Measurements from ENCODE around the gene FAM177A1.

The FAM177A1 gene

DNA sequence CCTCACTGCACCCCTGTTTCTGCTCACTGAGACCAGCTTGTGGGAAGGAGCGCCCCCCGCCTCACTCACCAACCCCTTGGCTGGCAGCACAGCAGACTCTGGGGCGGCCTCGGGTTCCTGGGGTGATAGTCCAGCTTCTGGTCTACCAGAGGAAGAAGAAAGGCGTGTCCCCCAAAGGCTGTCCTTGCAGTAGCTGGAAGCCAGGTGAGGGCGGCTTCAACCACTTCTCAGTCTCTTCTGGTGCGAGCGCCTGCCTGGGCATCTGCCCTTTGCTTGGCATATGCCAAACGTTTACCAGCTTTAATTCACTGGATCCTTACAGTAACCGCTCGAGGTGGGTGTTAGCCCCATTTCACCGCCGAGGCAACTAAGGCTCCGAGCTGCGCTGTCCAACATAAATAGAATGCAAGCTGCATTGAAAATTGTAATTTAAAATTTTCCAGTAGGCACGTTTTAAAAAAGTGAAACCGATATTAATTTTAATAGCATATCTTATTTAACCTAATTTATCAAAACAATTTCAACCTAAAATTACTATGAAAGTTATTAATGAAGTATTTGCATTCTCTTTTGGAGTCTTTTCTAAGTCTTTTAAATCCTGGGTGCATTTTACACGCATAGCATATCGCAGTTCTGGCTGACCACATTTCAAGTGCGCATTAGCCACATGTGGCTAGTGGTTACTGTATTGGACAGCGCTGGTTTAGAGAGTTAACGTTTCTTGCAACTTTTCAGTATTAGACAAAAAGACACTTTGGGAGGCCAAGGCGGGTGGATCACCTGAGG lies 872 bp downstream of the FAM177A1 start:
- no peaks in the 10 kb centered on the region for H3K27me3 ChIP-seq (ENCODE audit: insufficient read depth, low read length)
- peaks cover 0 to 1% of the 10 kb centered on the region in 2 experiments for H3K4me1 ChIP-seq (ENCODE audit: control insufficient read depth in 1 of 2, insufficient read depth in 2 of 2, low read length in 2 of 2)
- no peak overlapping the region for H3K23ac ChIP-seq (ENCODE audit: low read length)
- H3K27ac ChIP-seq (ENCODE audit: low read depth, low read length), result peak overlapping the region; percentile 90
- peaks cover 5 to 8% of the 10 kb centered on the region in 2 experiments for H3K36me3 ChIP-seq (ENCODE audit: control insufficient read depth in 1 of 2, insufficient read depth in 2 of 2, low read length in 2 of 2)
- no CpG with 5 or more reads among the region's 23 CpGs for WGBS (ENCODE audit: extremely low coverage, insufficient coverage, insufficient read length)
- H3K9me3 ChIP-seq (ENCODE audit: insufficient read depth, low read depth, low read length), result no peaks in the 10 kb centered on the region
- peaks cover 10% of the 10 kb centered on the region for H3K79me1 ChIP-seq (ENCODE audit: low read length)
- H3K18ac ChIP-seq (ENCODE audit: low read length), result peak overlapping the region; percentile 64
- peak overlapping the region; percentile 65 for H2AK5ac ChIP-seq (ENCODE audit: low read length)
- peak overlapping the region; percentile 90 for H3K4me3 ChIP-seq (ENCODE audit: low read depth, low read length)
- H2BK120ac ChIP-seq (ENCODE audit: insufficient read depth, low read length, poor library complexity), result peak overlapping the region; percentile 14
- H3K79me2 ChIP-seq (ENCODE audit: control insufficient read depth, insufficient read depth, low read length, poor library complexity), result peaks cover 7% of the 10 kb centered on the region
- H2AFZ ChIP-seq (ENCODE audit: insufficient read depth, low read length, poor library complexity), result peak overlapping the region; percentile 82
- H4K91ac ChIP-seq (ENCODE audit: low read depth, low read length), result peak overlapping the region; percentile 70
- H3K4ac ChIP-seq (ENCODE audit: low read depth, low read length), result peak overlapping the region; percentile 25
- H3K14ac ChIP-seq (ENCODE audit: low read length), result peak overlapping the region; percentile 79
- DNase-seq, result peak in 1 of 2 donors; percentile 33
- peak overlapping the region; percentile 89 for H3K4me2 ChIP-seq (ENCODE audit: low read length)
- H2BK12ac ChIP-seq (ENCODE audit: low read length), result no peak overlapping the region
- peak overlapping the region; percentile 67 for H3K9ac ChIP-seq (ENCODE audit: low read length)
- peak overlapping the region; percentile 79 for H4K8ac ChIP-seq (ENCODE audit: low read depth, low read length)
- H2BK5ac ChIP-seq (ENCODE audit: low read depth, low read length, poor library complexity), result peak overlapping the region; percentile 67
- peak overlapping the region; percentile 47 for H4K12ac ChIP-seq (ENCODE audit: low read depth, low read length)

DNA sequence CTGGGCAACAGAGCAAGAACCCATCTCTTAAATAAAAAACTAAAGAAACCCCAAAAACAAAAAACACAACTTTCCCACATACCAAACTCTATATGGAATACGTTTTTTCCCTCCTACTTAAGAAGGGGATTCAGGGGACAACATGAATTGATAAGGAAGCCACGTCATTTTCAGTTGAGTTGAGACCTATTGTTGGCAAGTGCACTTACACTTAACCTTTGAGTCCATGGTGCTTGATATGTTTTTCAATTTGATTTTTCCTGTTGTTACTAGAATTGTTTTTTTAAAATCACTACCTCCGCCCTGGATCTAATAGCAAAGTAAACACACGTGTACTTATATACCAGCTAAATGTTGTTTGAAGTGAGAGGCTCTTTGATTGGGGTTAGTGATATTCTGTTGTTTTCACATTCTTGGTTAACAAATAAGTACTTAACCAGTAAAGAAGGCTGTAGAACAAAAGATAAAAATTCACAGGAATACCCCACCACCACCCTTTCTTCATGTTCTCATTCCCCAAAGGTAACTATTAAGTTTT lies 2.0 kb downstream of the FAM177A1 start:
- no peak overlapping the region for H3K27ac ChIP-seq (ENCODE audit: low read depth, low read length)
- H2BK12ac ChIP-seq (ENCODE audit: low read length), result no peak overlapping the region
- H3K23ac ChIP-seq (ENCODE audit: low read length), result no peak overlapping the region
- no peaks in the 10 kb centered on the region for H3K27me3 ChIP-seq (ENCODE audit: insufficient read depth, low read length)
- no peak overlapping the region for H3K4ac ChIP-seq (ENCODE audit: low read depth, low read length)
- 100% methylated on average over 1 of the region's 4 CpGs for WGBS (ENCODE audit: extremely low coverage, insufficient coverage, insufficient read length)
- H3K4me3 ChIP-seq (ENCODE audit: low read depth, low read length), result no peak overlapping the region
- peaks cover 10% of the 10 kb centered on the region for H3K79me1 ChIP-seq (ENCODE audit: low read length)
- DNase-seq, result no peak
- H3K4me1 ChIP-seq (ENCODE audit: control insufficient read depth in 1 of 2, insufficient read depth in 2 of 2, low read length in 2 of 2), result peaks cover 0 to 1% of the 10 kb centered on the region in 2 experiments
- H2BK5ac ChIP-seq (ENCODE audit: low read depth, low read length, poor library complexity), result no peak overlapping the region
- no peak overlapping the region for H4K12ac ChIP-seq (ENCODE audit: low read depth, low read length)
- no peaks in the 10 kb centered on the region for H3K9me3 ChIP-seq (ENCODE audit: insufficient read depth, low read depth, low read length)
- no peak overlapping the region for H2AK5ac ChIP-seq (ENCODE audit: low read length)
- no peak overlapping the region for H4K91ac ChIP-seq (ENCODE audit: low read depth, low read length)
- H3K14ac ChIP-seq (ENCODE audit: low read length), result no peak overlapping the region
- no peak overlapping the region for H2BK120ac ChIP-seq (ENCODE audit: insufficient read depth, low read length, poor library complexity)
- peaks cover 5 to 8% of the 10 kb centered on the region in 2 experiments for H3K36me3 ChIP-seq (ENCODE audit: control insufficient read depth in 1 of 2, insufficient read depth in 2 of 2, low read length in 2 of 2)
- no peak overlapping the region for H2AFZ ChIP-seq (ENCODE audit: insufficient read depth, low read length, poor library complexity)
- H3K79me2 ChIP-seq (ENCODE audit: control insufficient read depth, insufficient read depth, low read length, poor library complexity), result peaks cover 7% of the 10 kb centered on the region
- H3K18ac ChIP-seq (ENCODE audit: low read length), result no peak overlapping the region
- H3K9ac ChIP-seq (ENCODE audit: low read length), result no peak overlapping the region
- H4K8ac ChIP-seq (ENCODE audit: low read depth, low read length), result no peak overlapping the region
- H3K4me2 ChIP-seq (ENCODE audit: low read length), result no peak overlapping the region

- H3K14ac ChIP-seq (ENCODE audit: low read length), result no peak overlapping the region
- no peak overlapping the region for H3K4me2 ChIP-seq (ENCODE audit: low read length)
- no CpG with 5 or more reads among the region's 1 CpG for WGBS (ENCODE audit: extremely low coverage, insufficient coverage, insufficient read length)
- no peak overlapping the region for H4K12ac ChIP-seq (ENCODE audit: low read depth, low read length)
- no peak overlapping the region for H2BK120ac ChIP-seq (ENCODE audit: insufficient read depth, low read length, poor library complexity)
- no peak overlapping the region for H2BK12ac ChIP-seq (ENCODE audit: low read length)
- H3K9ac ChIP-seq (ENCODE audit: low read length), result no peak overlapping the region
- H3K4me3 ChIP-seq (ENCODE audit: low read depth, low read length), result no peak overlapping the region
- H3K4me1 ChIP-seq (ENCODE audit: control insufficient read depth in 1 of 2, insufficient read depth in 2 of 2, low read length in 2 of 2), result peaks cover 0 to 1% of the 10 kb centered on the region in 2 experiments
- H3K27ac ChIP-seq (ENCODE audit: low read depth, low read length), result no peak overlapping the region
- H3K4ac ChIP-seq (ENCODE audit: low read depth, low read length), result no peak overlapping the region
- no peak overlapping the region for H2AK5ac ChIP-seq (ENCODE audit: low read length)
- no peak overlapping the region for H4K91ac ChIP-seq (ENCODE audit: low read depth, low read length)
- H3K18ac ChIP-seq (ENCODE audit: low read length), result no peak overlapping the region
- no peak overlapping the region for H2BK5ac ChIP-seq (ENCODE audit: low read depth, low read length, poor library complexity)
- peaks cover 10 to 12% of the 10 kb centered on the region in 2 experiments for H3K36me3 ChIP-seq (ENCODE audit: control insufficient read depth in 1 of 2, insufficient read depth in 2 of 2, low read length in 2 of 2)
- H4K8ac ChIP-seq (ENCODE audit: low read depth, low read length), result no peak overlapping the region
- no peaks in the 10 kb centered on the region for H3K27me3 ChIP-seq (ENCODE audit: insufficient read depth, low read length)
- H3K79me1 ChIP-seq (ENCODE audit: low read length), result peaks cover 10% of the 10 kb centered on the region
- no peak for DNase-seq
- H2AFZ ChIP-seq (ENCODE audit: insufficient read depth, low read length, poor library complexity), result no peak overlapping the region
- H3K79me2 ChIP-seq (ENCODE audit: control insufficient read depth, insufficient read depth, low read length, poor library complexity), result peaks cover 7% of the 10 kb centered on the region
- H3K9me3 ChIP-seq (ENCODE audit: insufficient read depth, low read depth, low read length), result no peaks in the 10 kb centered on the region
- H3K23ac ChIP-seq (ENCODE audit: low read length), result no peak overlapping the region
Observed at GRCh38 chr14:35050652-35051051, 4.6 kb downstream of the FAM177A1 start.

DNA sequence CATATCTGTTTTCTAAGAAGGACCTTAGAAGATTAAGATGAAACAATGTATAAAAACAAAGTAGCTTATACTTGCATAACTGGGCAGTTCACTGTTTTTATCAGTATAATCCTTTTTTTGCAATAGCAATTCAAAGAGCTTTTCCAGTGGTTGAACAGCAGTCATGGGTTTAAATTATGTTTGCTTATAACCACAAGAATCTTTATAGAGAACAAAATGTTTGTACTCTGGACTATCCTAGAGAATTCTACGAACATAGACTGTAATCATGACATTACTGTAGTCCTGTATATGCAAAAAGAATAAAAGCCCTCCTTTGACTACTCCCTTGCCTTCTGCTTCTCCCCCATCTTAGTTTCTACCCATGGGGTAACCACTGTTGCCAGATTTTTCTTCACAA lies 5.7 kb downstream of the FAM177A1 start:
- Histone ChIP-seq H2BK120ac (ENCODE audit: insufficient read depth, low read length, poor library complexity) (no peak overlapping the region), H3K4ac (ENCODE audit: low read depth, low read length) (no peak overlapping the region), H3K4me2 (ENCODE audit: low read length) (no peak overlapping the region), H4K8ac (ENCODE audit: low read depth, low read length) (no peak overlapping the region), H3K36me3 (ENCODE audit: control insufficient read depth in 1 of 2, insufficient read depth in 2 of 2, low read length in 2 of 2) (peaks cover 12% of the 10 kb centered on the region in 2 experiments), H3K27ac (ENCODE audit: low read depth, low read length) (no peak overlapping the region), H3K27me3 (ENCODE audit: insufficient read depth, low read length) (no peaks in the 10 kb centered on the region), H3K4me3 (ENCODE audit: low read depth, low read length) (no peak overlapping the region), H3K23ac (ENCODE audit: low read length) (no peak overlapping the region), H4K91ac (ENCODE audit: low read depth, low read length) (no peak overlapping the region), H3K18ac (ENCODE audit: low read length) (no peak overlapping the region), H2BK5ac (ENCODE audit: low read depth, low read length, poor library complexity) (no peak overlapping the region), H2BK12ac (ENCODE audit: low read length) (no peak overlapping the region), H3K79me1 (ENCODE audit: low read length) (peaks cover under 1% of the 10 kb centered on the region), H3K9me3 (ENCODE audit: insufficient read depth, low read depth, low read length) (no peaks in the 10 kb centered on the region), H3K14ac (ENCODE audit: low read length) (no peak overlapping the region), H2AK5ac (ENCODE audit: low read length) (no peak overlapping the region), H3K4me1 (ENCODE audit: control insufficient read depth in 1 of 2, insufficient read depth in 2 of 2, low read length in 2 of 2) (peaks cover 0 to 1% of the 10 kb centered on the region in 2 experiments), H3K9ac (ENCODE audit: low read length) (no peak overlapping the region), H3K79me2 (ENCODE audit: control insufficient read depth, insufficient read depth, low read length, poor library complexity) (peaks cover 1% of the 10 kb centered on the region), H4K12ac (ENCODE audit: low read depth, low read length) (no peak overlapping the region), H2AFZ (ENCODE audit: insufficient read depth, low read length, poor library complexity) (no peak overlapping the region)
- WGBS (ENCODE audit: extremely low coverage, insufficient coverage, insufficient read length), result no CpG with 5 or more reads among the region's 1 CpG
- DNase-seq, result no peak
